Fibroblast of lung (primary cell): ENCODE measurements around the gene CHN1. TPM values are rescaled to one million over a fixed set of nuclear protein-coding genes. Genes with fewer than 3 reads are reported as not detected.
A peak's percentile ranks its signal among the peaks of the same experiment; 100 is the strongest.

Experiments used
- DNase-seq, 2 donors: peaks; one replicate each; pipeline versions ENCODE4 v3.0.0 to v3.0.0-alpha.2; 2010; ENCODE audit warnings: low read depth in 2 of 2
- H2AFZ ChIP-seq: 2 replicates; pipeline ENCODE4 v1.5.1; 2012; ENCODE audit warnings: low read length, control low read depth, inconsistent platforms
- H3K27ac ChIP-seq: 2 replicates; pipeline ENCODE4 v1.5.1; 2011; ENCODE audit warnings: low read length, control low read depth; ENCODE audit not compliant: insufficient read depth
- H3K27me3 ChIP-seq: 2 replicates; pipeline ENCODE4 v1.5.1; 2011; ENCODE audit warnings: mild to moderate bottlenecking, low read length; ENCODE audit not compliant: control insufficient read depth, insufficient read depth
- H3K36me3 ChIP-seq: 2 replicates; pipeline ENCODE4 v1.5.1; 2011; ENCODE audit warnings: low read length; ENCODE audit not compliant: control insufficient read depth, insufficient read depth
- H3K4me1 ChIP-seq: 2 replicates; pipeline ENCODE4 v1.5.1; 2011; ENCODE audit warnings: low read length; ENCODE audit not compliant: control insufficient read depth, insufficient read depth; ENCODE audit errors: extremely low read depth
- H3K4me2 ChIP-seq: 2 replicates; pipeline ENCODE4 v1.5.1; 2011; ENCODE audit warnings: low read length, control low read depth; ENCODE audit not compliant: insufficient read depth; ENCODE audit errors: extremely low read depth
- H3K4me3 ChIP-seq, 4 experiments: fragments of 200-600 bp in 1 of 4; sonication (generic) in 1 of 4; replicated peaks in 1 of 4; 2 replicates each; pipeline ENCODE4 v1.5.1; 2011 to 2016; ENCODE audit warnings: low read length in 4 of 4, low read depth in 3 of 4, mild to moderate bottlenecking in 3 of 4, control low read depth in 2 of 4, inconsistent platforms in 1 of 4, mixed read lengths in 1 of 4; ENCODE audit not compliant: insufficient read depth in 1 of 4; ENCODE audit errors: control extremely low read depth in 1 of 4
- H3K79me2 ChIP-seq: 2 replicates; pipeline ENCODE4 v1.5.1; 2012; ENCODE audit warnings: mild to moderate bottlenecking, low read length, inconsistent platforms; ENCODE audit not compliant: control insufficient read depth, insufficient read depth
- H3K9ac ChIP-seq: 2 replicates; pipeline ENCODE4 v1.5.1; 2011; ENCODE audit warnings: mild to moderate bottlenecking, low read length, control low read depth; ENCODE audit not compliant: insufficient read depth
- H3K9me3 ChIP-seq: 2 replicates; pipeline ENCODE4 v1.5.1; 2012; ENCODE audit warnings: low read depth, low read length; ENCODE audit not compliant: control insufficient read depth, insufficient read depth
- H4K20me1 ChIP-seq: 2 replicates; pipeline ENCODE4 v1.5.1; 2011; ENCODE audit warnings: low read length; ENCODE audit not compliant: control insufficient read depth, insufficient read depth; ENCODE audit errors: extremely low read depth
- CTCF ChIP-seq, 2 donors: IDR thresholded peaks in 1 of 2; conservative IDR thresholded peaks in 1 of 2; 1 replicate in 1 of 2; 2 replicates in 1 of 2; pipeline ENCODE4 v1.5.1; 2011 to 2012; ENCODE audit warnings: low read length in 2 of 2, control low read depth in 1 of 2, inconsistent platforms in 1 of 2, low read depth in 1 of 2, mild to moderate bottlenecking in 1 of 2
- EZH2 ChIP-seq: IDR thresholded peaks from 2 replicates; pipeline ENCODE4 v1.5.1; 2012; ENCODE audit warnings: low read length, control low read depth, mild to moderate bottlenecking; ENCODE audit errors: missing control alignments
- polyA plus RNA-seq, 2 donors: library from polyadenylated mRNA; depleted of rRNA in 1 of 2; stranded (reverse) in 1 of 2; unstranded in 1 of 2; fragments of >200 nt; gene quantifications; 2 replicates each; pipeline ENCODE4 v1.2.1, GENCODE V29; 2011 to 2012; ENCODE audit warnings: missing spikeins in 1 of 2
- total RNA-seq: library from RNA; depleted of rRNA; stranded (reverse); fragments of >200 nt; gene quantifications from 2 replicates; pipeline ENCODE4 v1.2.1, GENCODE V29; 2014

The CHN1 gene
- total and polyA plus RNA-seq, 2 donors (not counting 1 experiment from before 2014, with no cell fraction given): 203 to 904 TPM

- H3K9ac ChIP-seq: no peak overlapping the region
- H3K27me3 ChIP-seq: no peaks in the 10 kb centered on the region
- H3K4me2 ChIP-seq: peak overlapping the region; percentile 71
- no peak overlapping the region for H3K4me3 ChIP-seq
- no peaks in the 10 kb centered on the region for H3K79me2 ChIP-seq
- no peak overlapping the region for H3K27ac ChIP-seq
- H3K9me3 ChIP-seq: no peaks in the 10 kb centered on the region
- H3K36me3 ChIP-seq: no peaks in the 10 kb centered on the region
- no peak for TF ChIP-seq EZH2
- no peak for TF ChIP-seq CTCF (conservative IDR thresholded peaks at IDR 0.05 in 1 of 2, IDR thresholded peaks at IDR 0.05 in 1 of 2; ENCODE audit: low read depth in 1 of 2, low read length in 2 of 2)
- no peak for DNase-seq
- H2AFZ ChIP-seq: no peak overlapping the region
- H3K4me1 ChIP-seq: peaks cover 2% of the 10 kb centered on the region
- H4K20me1 ChIP-seq: no peaks in the 10 kb centered on the region
Measured at GRCh38 chr2:174979996-174980395, 25.2 kb downstream of the CHN1 start.

GRCh38 chr2:174977364-174977763 lies 27.8 kb downstream of the CHN1 start:
- Histone ChIP-seq H3K27ac (no peak overlapping the region), H3K9me3 (no peaks in the 10 kb centered on the region), H3K4me3 (no peak overlapping the region), H3K4me1 (peaks cover 9% of the 10 kb centered on the region), H3K36me3 (no peaks in the 10 kb centered on the region), H3K4me2 (no peak overlapping the region), H4K20me1 (no peaks in the 10 kb centered on the region), H3K79me2 (no peaks in the 10 kb centered on the region), H3K27me3 (no peaks in the 10 kb centered on the region), H3K9ac (no peak overlapping the region), H2AFZ (no peak overlapping the region)
- no peak for DNase-seq
- TF ChIP-seq CTCF (conservative IDR thresholded peaks at IDR 0.05 in 1 of 2, IDR thresholded peaks at IDR 0.05 in 1 of 2; ENCODE audit: low read depth in 1 of 2, low read length in 2 of 2) (no peak), EZH2 (no peak)

GRCh38 chr2:174974131-174974530 lies 31.1 kb downstream of the CHN1 start:
- no peak overlapping the region for H3K27ac ChIP-seq
- H3K9ac ChIP-seq: no peak overlapping the region
- no peaks in the 10 kb centered on the region for H3K9me3 ChIP-seq

More at GRCh38 chr2:174974131-174974530, 31.1 kb downstream of the CHN1 start:
- Histone ChIP-seq H3K4me3 (no peak overlapping the region), H3K36me3 (no peaks in the 10 kb centered on the region), H3K27me3 (no peaks in the 10 kb centered on the region), H2AFZ (no peak overlapping the region), H3K4me1 (peaks cover 15% of the 10 kb centered on the region), H4K20me1 (no peaks in the 10 kb centered on the region), H3K4me2 (no peak overlapping the region), H3K79me2 (no peaks in the 10 kb centered on the region)
- TF ChIP-seq CTCF (conservative IDR thresholded peaks at IDR 0.05 in 1 of 2, IDR thresholded peaks at IDR 0.05 in 1 of 2; ENCODE audit: low read depth in 1 of 2, low read length in 2 of 2) (no peak), EZH2 (no peak)
- DNase-seq: peak in 1 of 2 donors; percentile 36
